GM18520 (cell line): ENCODE results near the gene PCOLCE2.

Experiments used
- ATAC-seq: cut with Tn5 transposase; IDR thresholded peaks from one replicate; pipeline ENCODE4 v1.9.1; 2021; ENCODE audit not compliant: unreplicated experiment

PCOLCE2 gene, protein sequence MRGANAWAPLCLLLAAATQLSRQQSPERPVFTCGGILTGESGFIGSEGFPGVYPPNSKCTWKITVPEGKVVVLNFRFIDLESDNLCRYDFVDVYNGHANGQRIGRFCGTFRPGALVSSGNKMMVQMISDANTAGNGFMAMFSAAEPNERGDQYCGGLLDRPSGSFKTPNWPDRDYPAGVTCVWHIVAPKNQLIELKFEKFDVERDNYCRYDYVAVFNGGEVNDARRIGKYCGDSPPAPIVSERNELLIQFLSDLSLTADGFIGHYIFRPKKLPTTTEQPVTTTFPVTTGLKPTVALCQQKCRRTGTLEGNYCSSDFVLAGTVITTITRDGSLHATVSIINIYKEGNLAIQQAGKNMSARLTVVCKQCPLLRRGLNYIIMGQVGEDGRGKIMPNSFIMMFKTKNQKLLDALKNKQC

DNA sequence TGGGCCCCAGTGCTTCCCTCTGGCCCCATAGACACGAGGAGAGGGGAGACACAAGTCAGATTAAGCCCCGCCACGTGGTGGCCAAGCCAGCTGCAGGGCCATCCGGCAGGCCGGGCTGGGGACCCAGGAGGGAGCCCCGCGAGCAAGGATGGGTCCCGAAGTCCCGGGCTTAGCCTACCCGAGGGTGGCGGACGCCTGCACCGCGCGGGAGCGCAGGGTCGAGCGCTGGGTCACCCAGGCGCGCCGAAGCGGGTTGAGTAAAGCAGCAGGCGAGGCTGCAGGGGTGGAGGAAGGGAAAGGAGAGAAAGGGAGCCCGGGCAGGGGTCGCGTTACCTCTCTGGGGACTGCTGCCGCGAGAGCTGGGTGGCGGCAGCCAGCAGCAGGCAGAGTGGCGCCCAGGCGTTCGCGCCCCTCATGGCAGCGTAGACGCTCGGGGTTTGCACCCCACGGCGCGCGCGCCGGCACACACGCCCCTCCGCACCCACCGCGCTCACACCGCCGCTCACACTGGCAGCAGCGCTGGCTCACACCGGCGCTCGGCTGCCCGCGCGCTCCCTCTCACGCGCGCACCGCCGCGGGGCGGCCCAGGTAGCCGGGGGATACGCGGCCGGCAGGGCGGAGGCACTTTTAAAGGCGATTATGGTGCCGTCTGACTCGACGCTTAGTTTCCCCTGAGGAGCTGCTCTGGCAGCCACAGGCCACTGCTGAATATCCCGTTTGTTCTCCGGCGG is at the start of gene PCOLCE2:
Gene PCOLCE2, minus strand, starts transcription at position 603 of the 731 bp plus-strand sequence. Its CDS starts 187 bp downstream, at position 416.
- no peak for ATAC-seq

DNA sequence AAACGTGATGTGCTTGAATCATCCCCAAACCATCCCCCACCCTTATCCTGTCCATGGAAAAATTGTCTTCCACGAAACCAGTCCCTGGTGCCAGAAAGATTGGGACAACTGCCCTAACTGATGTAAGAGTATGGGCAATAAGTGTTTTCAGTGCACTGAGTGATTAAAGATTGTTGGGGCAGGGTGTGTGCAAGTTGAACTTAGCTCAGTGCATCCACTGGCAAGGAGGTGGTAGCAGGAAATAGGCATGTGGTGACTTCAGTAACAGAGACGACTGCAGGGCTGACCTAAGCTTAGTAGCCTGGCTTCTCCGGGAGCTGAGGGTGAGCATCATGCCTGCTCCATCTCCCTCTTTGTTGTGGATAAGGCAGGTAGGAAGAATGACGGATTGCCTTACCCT is 47.1 kb upstream of the PCOLCE2 start:
- ATAC-seq, result no peak

GRCh38 chr3:142934887-142935269 is 46.0 kb upstream of the PCOLCE2 start:
- no peak for ATAC-seq

- no peak for ATAC-seq
These were observed 45.4 kb upstream of the PCOLCE2 start for GRCh38 chr3:142934128-142934886.

GRCh38 chr3:142931222-142931621 is 42.3 kb upstream of the PCOLCE2 start:
- ATAC-seq, result no peak

DNA sequence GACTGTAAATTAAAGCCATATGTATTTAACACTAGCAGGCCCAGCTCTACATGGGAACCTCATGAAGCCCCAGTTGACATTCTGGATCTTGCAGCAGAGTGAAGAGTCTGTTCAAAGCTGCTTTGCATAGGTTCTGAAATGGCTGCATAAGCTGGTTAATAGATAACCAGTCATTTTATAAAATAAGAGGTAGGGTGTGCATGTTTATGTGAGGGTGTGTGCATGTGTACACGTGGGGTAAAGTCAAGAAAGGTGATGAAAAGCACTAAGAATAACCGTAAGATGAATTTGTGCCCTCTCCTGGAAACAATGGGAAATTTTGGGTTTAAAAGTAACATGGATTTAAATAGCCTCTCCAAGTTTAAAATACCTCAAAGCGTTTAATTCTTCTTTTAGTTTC is 41.6 kb upstream of the PCOLCE2 start:
- ATAC-seq, result no peak

DNA sequence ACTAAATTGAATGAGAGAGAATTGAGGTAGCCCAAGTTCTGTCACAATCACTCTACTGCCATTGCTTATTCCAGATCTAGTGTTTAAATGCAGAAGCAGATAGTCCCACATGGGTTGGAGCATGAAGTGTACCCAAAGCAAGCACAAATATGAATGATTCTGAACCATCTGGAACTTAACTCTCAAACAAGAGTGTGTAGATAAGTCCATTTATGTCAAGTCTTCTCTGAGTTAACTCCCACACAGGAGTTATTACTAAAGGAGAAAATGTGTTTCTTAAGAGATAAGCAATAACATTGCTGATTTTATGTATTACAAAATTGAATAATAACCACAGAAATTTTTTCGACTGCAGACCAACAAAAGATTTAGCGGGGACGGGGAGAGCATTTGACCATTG is 41.0 kb upstream of the PCOLCE2 start:
- no peak for ATAC-seq

- no peak for ATAC-seq
These were observed 40.2 kb upstream of the PCOLCE2 start for GRCh38 chr3:142929109-142929508.

GRCh38 chr3:142926368-142926944 is 37.6 kb upstream of the PCOLCE2 start:
- ATAC-seq, result no peak

DNA sequence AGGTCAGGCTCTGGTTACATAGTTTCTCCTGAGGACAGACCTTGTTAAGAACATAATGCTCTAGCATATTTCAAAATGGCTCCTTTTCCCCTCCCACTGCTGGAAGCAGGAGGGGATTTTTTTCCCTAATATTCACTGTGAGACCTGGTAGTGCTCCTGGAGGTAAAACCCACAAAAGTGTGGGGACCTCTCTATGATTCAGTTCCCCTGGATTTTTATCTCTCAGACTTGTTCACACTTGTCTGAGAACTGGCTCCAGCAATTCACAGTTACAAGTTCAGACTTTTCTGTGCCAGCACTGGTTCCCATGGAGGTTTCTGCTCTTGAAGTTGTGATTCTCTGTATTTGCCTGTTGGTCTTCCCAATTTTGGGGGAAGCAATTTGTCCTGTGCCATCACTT is 36.3 kb upstream of the PCOLCE2 start:
- ATAC-seq, result no peak

GRCh38 chr3:142923694-142924093 is 34.8 kb upstream of the PCOLCE2 start:
- ATAC-seq, result no peak

DNA sequence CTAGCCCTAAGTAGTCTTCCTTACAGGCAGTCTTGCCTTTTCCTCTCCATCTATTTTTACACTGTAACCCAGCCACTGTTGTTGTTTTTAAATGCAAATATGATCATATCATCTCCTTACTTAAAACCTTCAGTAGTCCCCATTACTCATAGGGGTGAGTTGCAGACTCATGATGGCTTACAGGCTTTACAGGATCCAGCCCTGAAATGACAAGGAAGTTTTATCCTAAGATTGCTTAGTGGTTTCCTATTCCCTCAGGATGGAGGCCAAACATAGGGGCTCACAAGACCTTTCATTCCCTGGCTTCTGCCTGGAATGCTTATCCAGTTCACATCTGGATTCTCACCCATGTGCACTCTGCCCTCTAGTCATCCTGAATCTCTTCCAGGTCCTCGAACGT is 27.7 kb upstream of the PCOLCE2 start:
- ATAC-seq, result no peak

- no peak for ATAC-seq
These were observed 26.8 kb upstream of the PCOLCE2 start for GRCh38 chr3:142915636-142916035.

DNA sequence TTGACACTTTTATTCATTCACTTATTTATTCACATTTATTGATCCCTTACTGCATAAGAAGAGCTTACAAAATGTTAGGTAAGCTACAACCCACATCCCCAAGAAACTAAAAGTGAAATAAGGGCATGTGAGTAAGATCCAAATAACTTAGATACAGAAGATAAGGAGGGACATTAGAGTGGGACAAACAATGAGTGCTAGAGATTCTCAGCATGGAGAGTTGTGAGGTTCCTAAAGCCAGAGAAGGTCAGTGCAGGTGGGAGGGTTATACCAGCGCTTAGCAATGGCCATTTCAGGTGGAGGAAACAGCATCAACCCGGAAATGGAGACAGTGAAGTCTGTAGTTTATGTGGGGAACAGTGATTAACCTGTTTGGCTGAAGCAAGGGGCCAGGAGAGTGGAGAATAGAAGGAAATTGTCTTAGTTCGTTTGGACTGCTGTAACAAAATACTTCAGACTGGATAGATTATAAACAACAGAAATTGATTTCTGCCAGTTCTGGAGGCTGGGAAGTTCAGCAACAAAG is 25.5 kb upstream of the PCOLCE2 start:
- ATAC-seq, result no peak

DNA sequence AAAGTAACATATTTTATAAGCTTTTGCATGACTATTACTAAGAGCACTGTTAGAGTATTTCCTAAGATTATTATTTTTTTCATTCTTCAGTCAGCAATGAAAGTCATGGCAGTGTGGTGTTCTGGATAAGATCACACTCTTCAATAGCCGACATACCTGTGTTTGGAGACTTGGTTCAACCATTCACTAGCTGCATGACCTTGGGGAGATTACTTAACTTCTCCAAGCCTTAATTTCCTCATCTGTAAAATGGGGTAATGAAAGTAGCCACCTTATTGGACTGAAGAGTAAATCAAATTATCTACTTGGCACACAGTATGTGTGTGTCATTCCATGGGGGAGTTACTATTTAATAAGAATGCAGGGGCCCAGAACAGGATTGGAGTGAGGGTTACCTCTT is 24.5 kb upstream of the PCOLCE2 start:
- no peak for ATAC-seq

- no peak for ATAC-seq
These were observed 23.7 kb upstream of the PCOLCE2 start for GRCh38 chr3:142912402-142913172.

DNA sequence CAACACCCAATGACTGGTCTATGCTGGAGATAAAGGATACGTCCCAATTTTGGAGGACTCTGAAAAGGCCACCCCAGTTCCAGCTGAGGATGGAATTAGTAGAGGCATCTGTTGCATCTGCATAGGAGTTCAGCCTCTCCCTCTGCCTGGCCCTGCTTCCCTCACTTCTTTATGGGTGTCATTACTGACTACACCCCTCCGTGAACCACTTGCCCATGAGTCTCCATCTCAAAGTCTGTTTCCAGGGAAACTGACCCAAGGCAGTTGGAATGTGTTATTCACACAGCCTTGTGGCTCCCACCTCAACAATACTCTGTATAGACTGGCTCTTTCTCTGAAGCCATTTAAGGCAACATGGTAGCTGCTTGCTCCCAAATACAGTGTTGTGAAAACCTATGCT is 21.4 kb upstream of the PCOLCE2 start:
- ATAC-seq, result no peak

- no peak for ATAC-seq
These were observed 20.4 kb upstream of the PCOLCE2 start for GRCh38 chr3:142909282-142909681.

DNA sequence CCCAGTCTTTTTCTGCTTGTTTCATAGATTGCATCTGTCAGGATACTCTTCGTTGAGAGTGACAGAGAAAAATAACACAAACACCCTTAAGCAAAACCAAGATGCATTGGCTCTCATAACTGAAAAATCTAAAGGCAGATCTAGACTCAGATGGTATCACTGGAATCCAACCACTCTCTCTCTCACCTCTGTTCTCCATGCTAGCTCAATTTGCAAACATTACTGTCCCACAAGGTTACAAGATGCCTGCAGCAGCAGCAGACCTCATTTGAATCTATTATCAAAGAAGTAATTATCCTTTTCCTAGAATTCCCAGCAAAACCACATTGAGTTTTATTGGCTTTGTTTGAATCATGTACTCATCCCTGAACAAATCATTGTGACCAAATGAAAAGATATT is 19.1 kb upstream of the PCOLCE2 start:
- no peak for ATAC-seq
